ENCODE measurements around the gene TAB2. TPM values are rescaled to one million over a fixed set of nuclear protein-coding genes. Genes with fewer than 3 reads are reported as not detected.

The TAB2 gene
- total and polyA plus RNA-seq, 2 experiments from 2014 or later: 19.8 to 59.2 TPM

DNA sequence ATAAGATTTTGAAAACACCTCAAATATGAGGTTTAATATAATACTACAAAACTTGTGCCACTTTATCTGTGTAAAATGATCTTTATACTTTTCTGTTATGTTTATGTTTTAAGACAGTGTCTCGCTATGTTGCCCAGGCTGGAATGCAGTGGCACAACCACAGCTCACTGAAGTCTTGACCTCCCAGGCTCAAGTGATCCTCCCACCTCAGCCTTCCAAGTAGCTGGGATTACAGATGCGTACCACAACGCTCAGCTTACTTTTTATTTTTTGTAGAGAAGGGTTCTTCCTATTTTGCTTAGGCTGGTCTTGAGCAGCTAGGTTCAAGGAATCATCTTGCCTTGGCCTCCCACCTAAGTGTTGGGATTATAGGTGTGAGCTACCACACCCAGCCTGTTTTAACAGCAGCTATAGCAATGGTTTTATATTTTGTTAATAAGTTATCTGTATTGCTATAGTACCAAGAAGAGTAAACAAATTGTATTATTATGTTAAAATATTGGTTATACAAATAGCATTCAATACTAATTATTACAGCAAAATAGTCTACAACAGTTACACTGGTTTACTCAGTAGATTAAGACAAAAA is 8.2 kb downstream of the TAB2 start:
- peaks cover 53% of the 10 kb centered on the region for H3K4me1 Mint-ChIP-seq
- TF ChIP-seq EZH2phosphoT487 (IDR thresholded peaks at IDR 0.05; ENCODE audit: unreplicated experiment): no peak
- TF ChIP-seq CREB1 (CRISPR knock-in tag; IDR thresholded peaks at IDR 0.05; ENCODE audit: low read depth): no peak
- no peak for TF ChIP-seq JUNB (IDR thresholded peaks at IDR 0.05; ENCODE audit: unreplicated experiment)
- TF ChIP-seq, protein P1, sequence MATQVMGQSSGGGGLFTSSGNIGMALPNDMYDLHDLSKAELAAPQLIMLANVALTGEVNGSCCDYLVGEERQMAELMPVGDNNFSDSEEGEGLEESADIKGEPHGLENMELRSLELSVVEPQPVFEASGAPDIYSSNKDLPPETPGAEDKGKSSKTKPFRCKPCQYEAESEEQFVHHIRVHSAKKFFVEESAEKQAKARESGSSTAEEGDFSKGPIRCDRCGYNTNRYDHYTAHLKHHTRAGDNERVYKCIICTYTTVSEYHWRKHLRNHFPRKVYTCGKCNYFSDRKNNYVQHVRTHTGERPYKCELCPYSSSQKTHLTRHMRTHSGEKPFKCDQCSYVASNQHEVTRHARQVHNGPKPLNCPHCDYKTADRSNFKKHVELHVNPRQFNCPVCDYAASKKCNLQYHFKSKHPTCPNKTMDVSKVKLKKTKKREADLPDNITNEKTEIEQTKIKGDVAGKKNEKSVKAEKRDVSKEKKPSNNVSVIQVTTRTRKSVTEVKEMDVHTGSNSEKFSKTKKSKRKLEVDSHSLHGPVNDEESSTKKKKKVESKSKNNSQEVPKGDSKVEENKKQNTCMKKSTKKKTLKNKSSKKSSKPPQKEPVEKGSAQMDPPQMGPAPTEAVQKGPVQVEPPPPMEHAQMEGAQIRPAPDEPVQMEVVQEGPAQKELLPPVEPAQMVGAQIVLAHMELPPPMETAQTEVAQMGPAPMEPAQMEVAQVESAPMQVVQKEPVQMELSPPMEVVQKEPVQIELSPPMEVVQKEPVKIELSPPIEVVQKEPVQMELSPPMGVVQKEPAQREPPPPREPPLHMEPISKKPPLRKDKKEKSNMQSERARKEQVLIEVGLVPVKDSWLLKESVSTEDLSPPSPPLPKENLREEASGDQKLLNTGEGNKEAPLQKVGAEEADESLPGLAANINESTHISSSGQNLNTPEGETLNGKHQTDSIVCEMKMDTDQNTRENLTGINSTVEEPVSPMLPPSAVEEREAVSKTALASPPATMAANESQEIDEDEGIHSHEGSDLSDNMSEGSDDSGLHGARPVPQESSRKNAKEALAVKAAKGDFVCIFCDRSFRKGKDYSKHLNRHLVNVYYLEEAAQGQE (IDR thresholded peaks at IDR 0.05; ENCODE audit: unreplicated experiment): no peak
- TF ChIP-seq, protein P2, sequence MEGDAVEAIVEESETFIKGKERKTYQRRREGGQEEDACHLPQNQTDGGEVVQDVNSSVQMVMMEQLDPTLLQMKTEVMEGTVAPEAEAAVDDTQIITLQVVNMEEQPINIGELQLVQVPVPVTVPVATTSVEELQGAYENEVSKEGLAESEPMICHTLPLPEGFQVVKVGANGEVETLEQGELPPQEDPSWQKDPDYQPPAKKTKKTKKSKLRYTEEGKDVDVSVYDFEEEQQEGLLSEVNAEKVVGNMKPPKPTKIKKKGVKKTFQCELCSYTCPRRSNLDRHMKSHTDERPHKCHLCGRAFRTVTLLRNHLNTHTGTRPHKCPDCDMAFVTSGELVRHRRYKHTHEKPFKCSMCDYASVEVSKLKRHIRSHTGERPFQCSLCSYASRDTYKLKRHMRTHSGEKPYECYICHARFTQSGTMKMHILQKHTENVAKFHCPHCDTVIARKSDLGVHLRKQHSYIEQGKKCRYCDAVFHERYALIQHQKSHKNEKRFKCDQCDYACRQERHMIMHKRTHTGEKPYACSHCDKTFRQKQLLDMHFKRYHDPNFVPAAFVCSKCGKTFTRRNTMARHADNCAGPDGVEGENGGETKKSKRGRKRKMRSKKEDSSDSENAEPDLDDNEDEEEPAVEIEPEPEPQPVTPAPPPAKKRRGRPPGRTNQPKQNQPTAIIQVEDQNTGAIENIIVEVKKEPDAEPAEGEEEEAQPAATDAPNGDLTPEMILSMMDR (conservative IDR thresholded peaks at IDR 0.05; ENCODE audit: low read depth in 2 of 2): no peak
- no peak for TF ChIP-seq POLR2AphosphoS5 (IDR thresholded peaks at IDR 0.05; ENCODE audit: low read depth)
- TF ChIP-seq EZH2 (IDR thresholded peaks at IDR 0.05; ENCODE audit: low read depth, unreplicated experiment): no peak
- TF ChIP-seq NANOG (IDR thresholded peaks at IDR 0.05; ENCODE audit: borderline replicate concordance): no peak
- TF ChIP-seq STAT1 (IDR thresholded peaks at IDR 0.05; ENCODE audit: unreplicated experiment): no peak
- TF ChIP-seq ZNF114 (CRISPR knock-in tag; IDR thresholded peaks at IDR 0.05): no peak
- TF ChIP-seq, protein P3, sequence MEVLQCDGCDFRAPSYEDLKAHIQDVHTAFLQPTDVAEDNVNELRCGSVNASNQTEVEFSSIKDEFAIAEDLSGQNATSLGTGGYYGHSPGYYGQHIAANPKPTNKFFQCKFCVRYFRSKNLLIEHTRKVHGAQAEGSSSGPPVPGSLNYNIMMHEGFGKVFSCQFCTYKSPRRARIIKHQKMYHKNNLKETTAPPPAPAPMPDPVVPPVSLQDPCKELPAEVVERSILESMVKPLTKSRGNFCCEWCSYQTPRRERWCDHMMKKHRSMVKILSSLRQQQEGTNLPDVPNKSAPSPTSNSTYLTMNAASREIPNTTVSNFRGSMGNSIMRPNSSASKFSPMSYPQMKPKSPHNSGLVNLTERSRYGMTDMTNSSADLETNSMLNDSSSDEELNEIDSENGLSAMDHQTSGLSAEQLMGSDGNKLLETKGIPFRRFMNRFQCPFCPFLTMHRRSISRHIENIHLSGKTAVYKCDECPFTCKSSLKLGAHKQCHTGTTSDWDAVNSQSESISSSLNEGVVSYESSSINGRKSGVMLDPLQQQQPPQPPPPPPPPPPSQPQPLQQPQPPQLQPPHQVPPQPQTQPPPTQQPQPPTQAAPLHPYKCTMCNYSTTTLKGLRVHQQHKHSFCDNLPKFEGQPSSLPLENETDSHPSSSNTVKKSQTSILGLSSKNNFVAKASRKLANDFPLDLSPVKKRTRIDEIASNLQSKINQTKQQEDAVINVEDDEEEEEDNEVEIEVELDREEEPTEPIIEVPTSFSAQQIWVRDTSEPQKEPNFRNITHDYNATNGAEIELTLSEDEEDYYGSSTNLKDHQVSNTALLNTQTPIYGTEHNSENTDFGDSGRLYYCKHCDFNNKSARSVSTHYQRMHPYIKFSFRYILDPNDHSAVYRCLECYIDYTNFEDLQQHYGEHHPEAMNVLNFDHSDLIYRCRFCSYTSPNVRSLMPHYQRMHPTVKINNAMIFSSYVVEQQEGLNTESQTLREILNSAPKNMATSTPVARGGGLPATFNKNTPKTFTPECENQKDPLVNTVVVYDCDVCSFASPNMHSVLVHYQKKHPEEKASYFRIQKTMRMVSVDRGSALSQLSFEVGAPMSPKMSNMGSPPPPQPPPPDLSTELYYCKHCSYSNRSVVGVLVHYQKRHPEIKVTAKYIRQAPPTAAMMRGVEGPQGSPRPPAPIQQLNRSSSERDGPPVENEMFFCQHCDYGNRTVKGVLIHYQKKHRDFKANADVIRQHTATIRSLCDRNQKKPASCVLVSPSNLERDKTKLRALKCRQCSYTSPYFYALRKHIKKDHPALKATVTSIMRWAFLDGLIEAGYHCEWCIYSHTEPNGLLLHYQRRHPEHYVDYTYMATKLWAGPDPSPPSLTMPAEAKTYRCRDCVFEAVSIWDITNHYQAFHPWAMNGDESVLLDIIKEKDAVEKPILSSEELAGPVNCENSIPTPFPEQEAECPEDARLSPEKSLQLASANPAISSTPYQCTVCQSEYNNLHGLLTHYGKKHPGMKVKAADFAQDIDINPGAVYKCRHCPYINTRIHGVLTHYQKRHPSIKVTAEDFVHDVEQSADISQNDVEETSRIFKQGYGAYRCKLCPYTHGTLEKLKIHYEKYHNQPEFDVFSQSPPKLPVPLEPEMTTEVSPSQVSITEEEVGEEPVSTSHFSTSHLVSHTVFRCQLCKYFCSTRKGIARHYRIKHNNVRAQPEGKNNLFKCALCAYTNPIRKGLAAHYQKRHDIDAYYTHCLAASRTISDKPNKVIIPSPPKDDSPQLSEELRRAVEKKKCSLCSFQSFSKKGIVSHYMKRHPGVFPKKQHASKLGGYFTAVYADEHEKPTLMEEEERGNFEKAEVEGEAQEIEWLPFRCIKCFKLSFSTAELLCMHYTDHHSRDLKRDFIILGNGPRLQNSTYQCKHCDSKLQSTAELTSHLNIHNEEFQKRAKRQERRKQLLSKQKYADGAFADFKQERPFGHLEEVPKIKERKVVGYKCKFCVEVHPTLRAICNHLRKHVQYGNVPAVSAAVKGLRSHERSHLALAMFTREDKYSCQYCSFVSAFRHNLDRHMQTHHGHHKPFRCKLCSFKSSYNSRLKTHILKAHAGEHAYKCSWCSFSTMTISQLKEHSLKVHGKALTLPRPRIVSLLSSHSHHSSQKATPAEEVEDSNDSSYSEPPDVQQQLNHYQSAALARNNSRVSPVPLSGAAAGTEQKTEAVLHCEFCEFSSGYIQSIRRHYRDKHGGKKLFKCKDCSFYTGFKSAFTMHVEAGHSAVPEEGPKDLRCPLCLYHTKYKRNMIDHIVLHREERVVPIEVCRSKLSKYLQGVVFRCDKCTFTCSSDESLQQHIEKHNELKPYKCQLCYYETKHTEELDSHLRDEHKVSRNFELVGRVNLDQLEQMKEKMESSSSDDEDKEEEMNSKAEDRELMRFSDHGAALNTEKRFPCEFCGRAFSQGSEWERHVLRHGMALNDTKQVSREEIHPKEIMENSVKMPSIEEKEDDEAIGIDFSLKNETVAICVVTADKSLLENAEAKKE (CRISPR knock-in tag; IDR thresholded peaks at IDR 0.05): no peak
- TF ChIP-seq, protein P4, sequence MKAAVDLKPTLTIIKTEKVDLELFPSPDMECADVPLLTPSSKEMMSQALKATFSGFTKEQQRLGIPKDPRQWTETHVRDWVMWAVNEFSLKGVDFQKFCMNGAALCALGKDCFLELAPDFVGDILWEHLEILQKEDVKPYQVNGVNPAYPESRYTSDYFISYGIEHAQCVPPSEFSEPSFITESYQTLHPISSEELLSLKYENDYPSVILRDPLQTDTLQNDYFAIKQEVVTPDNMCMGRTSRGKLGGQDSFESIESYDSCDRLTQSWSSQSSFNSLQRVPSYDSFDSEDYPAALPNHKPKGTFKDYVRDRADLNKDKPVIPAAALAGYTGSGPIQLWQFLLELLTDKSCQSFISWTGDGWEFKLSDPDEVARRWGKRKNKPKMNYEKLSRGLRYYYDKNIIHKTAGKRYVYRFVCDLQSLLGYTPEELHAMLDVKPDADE (IDR thresholded peaks at IDR 0.05): no peak
- TF ChIP-seq ZNF331 (CRISPR knock-in tag; IDR thresholded peaks at IDR 0.05; ENCODE audit: low read depth): no peak

More for the DNA sequence above, 8.2 kb downstream of the TAB2 start:
- Histone ChIP-seq H3K4me3 (no peak overlapping the region), H3K4me2 (no peak overlapping the region), H3K36me3 (ENCODE audit: insufficient read depth) (no peaks in the 10 kb centered on the region), H3K79me2 (replicated peaks; ENCODE audit: insufficient read depth) (peaks cover 100% of the 10 kb centered on the region), H4K20me1 (replicated peaks; ENCODE audit: insufficient read depth) (peaks cover 39% of the 10 kb centered on the region; the same call in 1 of the 2 replicates), H3K4me1 (ENCODE audit: insufficient read depth) (peaks cover 68% of the 10 kb centered on the region), H2AFZ (no peak overlapping the region), H3F3A (replicated peaks; ENCODE audit: low read depth) (no peaks in the 10 kb centered on the region), H3K27ac (ENCODE audit: low read depth) (no peak overlapping the region), H3K9me2 (ENCODE audit: insufficient read depth) (no peaks in the 10 kb centered on the region), H3K27me3 (ENCODE audit: insufficient read depth) (no peaks in the 10 kb centered on the region)
- Mint-ChIP-seq H3K9me3 (no peaks in the 10 kb centered on the region), H3K36me3 (ENCODE audit: low read depth) (no peaks in the 10 kb centered on the region), H3K4me3 (no peak overlapping the region), H3K27ac (no peak overlapping the region), H3K27me3 (ENCODE audit: insufficient read depth, low read depth, poor library complexity) (no peaks in the 10 kb centered on the region)
- DNase-seq (ENCODE audit: low spot score) (no peak), ATAC-seq (no peak)
